Ovary (tissue), 9 donors: ENCODE results near the gene RAB31. TPM values are rescaled to one million over a fixed set of nuclear protein-coding genes. Genes with fewer than 3 reads are reported as not detected.

Source experiments
- DNase-seq, 5 donors: peaks; one replicate each; pipeline ENCODE4 v3.0.0-alpha.2; 2019 to 2020
- H3K27ac ChIP-seq, 2 donors: fragments of 200-600 bp; one replicate each; pipeline versions ENCODE4 v1.5.1 to v1.8.0; 2019 to 2022
- H3K27me3 ChIP-seq: fragments of 200-600 bp; one replicate; pipeline ENCODE4 v1.8.0; 2022
- H3K36me3 ChIP-seq: fragments of 200-600 bp; sonication (generic); one replicate; pipeline ENCODE4 v1.5.1; 2019
- H3K4me1 ChIP-seq: one replicate; pipeline ENCODE4 v1.8.1; 2013; ENCODE audit warnings: mild to moderate bottlenecking, moderate library complexity; ENCODE audit not compliant: insufficient read depth
- H3K4me3 ChIP-seq: fragments of 200-600 bp; sonication (generic); one replicate; pipeline ENCODE4 v1.5.1; 2017
- H3K9me3 ChIP-seq, 2 donors: fragments of 200-600 bp in 1 of 2; sonication (generic) in 1 of 2; one replicate each; pipeline versions ENCODE4 v1.5.1 to v1.8.1; 2013 to 2019; ENCODE audit warnings: mild to moderate bottlenecking in 1 of 2, moderate library complexity in 1 of 2
- EP300 ChIP-seq: sonication (generic); formaldehyde crosslinking; IDR thresholded peaks from one replicate; pipeline ENCODE4 v1.6.1; 2017; ENCODE audit warnings: antibody characterized with exemption
- POLR2A ChIP-seq: fragments of 450-650 bp; IDR thresholded peaks from one replicate; pipeline ENCODE4 v1.6.1; 2017; ENCODE audit warnings: antibody characterized with exemption, mild to moderate bottlenecking, moderate library complexity
- WGBS, 3 donors: extraction: QIAGEN DNeasy Blood & Tissue Kit in 1 of 3; methylation state at CpG; one replicate each; pipeline versions ENCODE4 v1.1.5 to v1.1.7; 2013 to 2017; 5-methylcytosine and 5-hydroxymethylcytosine counted together
- intact Hi-C, 4 donors: fragments of 100-400 bp; cut with DNase I; formaldehyde crosslinking; loops; one replicate each; pipeline versions ENCODE4 v1.11.0 to v1.15.1; 2022 to 2023
- polyA plus RNA-seq, 2 donors: library from polyadenylated mRNA; stranded (reverse); fragments of 200-250 nt in 1 of 2; fragments of 350-450 nt in 1 of 2; fragmentation: Illumina TruSeq in 1 of 2; extraction: RNeasy Lipid Tissue Mini Kit (QIAGEN cat#74804) in 1 of 2; gene quantifications; one replicate each; pipeline ENCODE4 v1.2.3, GENCODE V29; 2013 to 2014
- total RNA-seq, 7 donors: library from RNA; depleted of rRNA in 2 of 7; stranded (reverse); fragments of >200 nt in 2 of 7; fragmentation: NEBNext Ultra II Directional in 3 of 7; extraction: Animal tissue kit (Norgen Biotek cat#: 25700) in 3 of 7; gene quantifications; one replicate each; pipeline versions ENCODE4 v1.1.0 to v1.2.4, GENCODE V29; 2016 to 2023
- TF ChIP-seq, protein P1 (sequence below), 3 donors: fragments of 450-650 bp in 2 of 3; fragments of 200-600 bp in 1 of 3; IDR thresholded peaks; one replicate each; pipeline versions ENCODE4 v1.5.1 to v1.8.0; 2016 to 2022; ENCODE audit warnings: antibody characterized with exemption in 3 of 3, mild to moderate bottlenecking in 1 of 3
- donor health status: DM: no; HTN: no; CAD: no; lungs with moderate emphysema.
- donor health status: DM: no; HTN: no; CAD: no.
- donor health status: Bipolar disorder and iron deficiency.
- donor health status: DM: yes; HTN: yes; CAD: no.
- donor health status: DM: no; HTN: no; CAD: no.
- donor health status: DM: yes; HTN: yes; CAD: no.

RAB31 gene
- total and polyA plus RNA-seq, 9 donors = 37.9 to 188 (median 62.8) TPM

DNA sequence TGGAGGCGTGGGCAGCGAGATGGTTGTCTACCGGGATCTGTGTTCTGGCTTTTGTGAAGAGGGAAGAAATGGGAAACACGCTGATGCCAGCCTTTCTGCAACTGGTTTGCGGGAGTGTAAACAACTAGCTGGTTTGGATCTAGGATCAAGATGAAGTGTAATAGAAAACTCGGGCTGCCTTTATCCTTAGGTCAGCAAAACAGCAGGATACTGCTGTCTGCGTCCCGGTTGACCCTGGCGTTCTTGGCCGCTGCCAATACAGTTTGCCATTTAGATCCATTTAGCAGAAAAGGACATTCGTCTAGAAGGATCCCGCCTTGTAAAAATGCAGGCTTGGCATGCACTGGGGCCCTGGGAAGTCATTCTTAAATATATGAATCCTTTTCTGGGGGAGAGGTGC, 42.0 kb downstream of the RAB31 start:
- Histone ChIP-seq H3K27me3 (no peaks in the 10 kb centered on the region), H3K9me3 (no peaks in the 10 kb centered on the region), H3K4me3 (no peak overlapping the region), H3K36me3 (no peaks in the 10 kb centered on the region), H3K4me1 (peaks cover 12% of the 10 kb centered on the region), H3K27ac (no peak overlapping the region)
- TF ChIP-seq POLR2A (no peak), EP300 (no peak)
- TF ChIP-seq, protein P1, sequence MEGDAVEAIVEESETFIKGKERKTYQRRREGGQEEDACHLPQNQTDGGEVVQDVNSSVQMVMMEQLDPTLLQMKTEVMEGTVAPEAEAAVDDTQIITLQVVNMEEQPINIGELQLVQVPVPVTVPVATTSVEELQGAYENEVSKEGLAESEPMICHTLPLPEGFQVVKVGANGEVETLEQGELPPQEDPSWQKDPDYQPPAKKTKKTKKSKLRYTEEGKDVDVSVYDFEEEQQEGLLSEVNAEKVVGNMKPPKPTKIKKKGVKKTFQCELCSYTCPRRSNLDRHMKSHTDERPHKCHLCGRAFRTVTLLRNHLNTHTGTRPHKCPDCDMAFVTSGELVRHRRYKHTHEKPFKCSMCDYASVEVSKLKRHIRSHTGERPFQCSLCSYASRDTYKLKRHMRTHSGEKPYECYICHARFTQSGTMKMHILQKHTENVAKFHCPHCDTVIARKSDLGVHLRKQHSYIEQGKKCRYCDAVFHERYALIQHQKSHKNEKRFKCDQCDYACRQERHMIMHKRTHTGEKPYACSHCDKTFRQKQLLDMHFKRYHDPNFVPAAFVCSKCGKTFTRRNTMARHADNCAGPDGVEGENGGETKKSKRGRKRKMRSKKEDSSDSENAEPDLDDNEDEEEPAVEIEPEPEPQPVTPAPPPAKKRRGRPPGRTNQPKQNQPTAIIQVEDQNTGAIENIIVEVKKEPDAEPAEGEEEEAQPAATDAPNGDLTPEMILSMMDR (IDR thresholded peaks at IDR 0.05) = no peak
- DNase-seq = no peak
- intact Hi-C loops = no loop called here
- WGBS, 3 donors = 85 to 91% (median 91%) methylated on average over 12 of the region's 12 CpGs

DNA sequence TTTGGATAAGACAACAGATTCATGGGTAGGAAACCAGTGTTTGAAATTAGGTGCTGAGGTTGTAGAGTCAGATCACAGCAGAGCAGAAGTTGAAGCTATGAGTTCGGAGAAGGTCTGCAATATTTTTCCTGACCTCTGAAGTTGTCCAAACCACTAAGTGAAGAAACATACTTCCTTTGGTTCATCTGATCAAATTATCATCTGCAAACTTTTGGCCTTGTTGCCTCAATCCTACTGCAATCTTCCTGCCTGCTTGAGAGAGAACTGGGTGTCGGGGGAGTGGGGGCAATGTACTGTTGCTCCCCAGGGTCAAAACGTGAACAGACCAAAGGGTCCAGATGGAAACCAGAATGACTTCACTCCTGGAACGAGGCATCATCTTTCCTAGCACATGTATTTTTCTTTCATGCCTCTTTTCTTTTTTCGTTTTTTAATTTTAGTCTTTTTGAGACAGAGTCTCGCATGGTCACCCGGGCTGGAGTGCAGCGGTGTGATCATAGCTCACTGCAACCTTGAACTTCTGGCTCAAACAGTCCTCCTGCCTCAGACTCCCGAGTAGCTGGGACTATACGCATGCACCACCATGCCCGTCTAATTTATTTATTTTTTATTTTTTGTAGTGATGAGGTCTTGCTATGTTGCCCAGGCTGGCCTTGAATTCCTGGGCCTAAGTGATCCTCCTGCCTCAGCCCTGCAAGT, 42.7 kb downstream of the RAB31 start:
- 35 to 55% (median 38%) methylated on average over 11 of the region's 11 CpGs for WGBS, 3 donors
- TF ChIP-seq, protein P1 (IDR thresholded peaks at IDR 0.05) = no peak
- TF ChIP-seq POLR2A (no peak), EP300 (no peak)
- H3K4me1 ChIP-seq = peaks cover 12% of the 10 kb centered on the region
- peak overlapping the region in 1 of 2 donors; percentile 10 for H3K27ac ChIP-seq
- intact Hi-C loops = no loop called here
- H3K4me3 ChIP-seq = no peak overlapping the region
- no peaks in the 10 kb centered on the region for H3K27me3 ChIP-seq
- H3K36me3 ChIP-seq = no peaks in the 10 kb centered on the region
- DNase-seq = no peak
- H3K9me3 ChIP-seq = no peaks in the 10 kb centered on the region

DNA sequence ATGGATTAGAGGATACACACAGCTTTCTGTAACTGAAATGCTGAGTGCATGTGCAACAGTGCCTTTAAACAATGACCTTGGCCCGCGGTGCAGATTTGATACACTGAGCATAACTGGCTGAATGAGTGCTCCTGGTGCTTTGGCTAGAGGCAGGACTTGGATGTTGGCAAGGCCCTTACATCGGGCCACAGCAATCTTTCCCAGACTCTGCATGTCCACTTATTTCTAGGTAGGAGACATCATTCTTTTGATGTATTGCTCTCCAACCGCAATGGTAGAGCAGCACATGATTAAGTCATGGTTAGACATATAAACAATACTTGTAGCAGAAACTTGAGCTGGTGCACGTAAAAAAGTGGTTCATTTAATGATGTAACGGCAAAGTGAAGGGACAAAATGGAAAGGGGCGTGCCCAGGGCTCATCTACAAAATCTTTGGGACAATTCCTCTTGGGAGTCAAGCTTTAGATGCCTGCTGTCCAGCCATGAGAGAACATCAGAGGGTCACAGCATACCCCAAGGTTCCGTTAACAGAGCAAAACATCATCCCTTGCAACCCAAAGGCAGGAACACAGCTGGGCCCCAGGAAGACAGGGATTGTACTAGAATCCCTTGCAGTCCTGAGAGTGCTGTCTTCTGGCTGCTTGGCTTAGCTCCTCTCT, 43.4 kb downstream of the RAB31 start:
- peaks cover 12% of the 10 kb centered on the region for H3K4me1 ChIP-seq
- no peaks in the 10 kb centered on the region for H3K9me3 ChIP-seq
- no peaks in the 10 kb centered on the region for H3K36me3 ChIP-seq
- intact Hi-C loops = no loop called here
- no peak for TF ChIP-seq POLR2A
- TF ChIP-seq EP300 = no peak
- TF ChIP-seq, protein P1 (IDR thresholded peaks at IDR 0.05) = no peak
- no peak overlapping the region for H3K4me3 ChIP-seq
- no peak overlapping the region for H3K27ac ChIP-seq
- 57 to 72% (median 63%) methylated on average over 8 of the region's 8 CpGs for WGBS, 3 donors
- H3K27me3 ChIP-seq = no peaks in the 10 kb centered on the region
- peak in 1 of 5 donors; percentile 52 for DNase-seq

DNA sequence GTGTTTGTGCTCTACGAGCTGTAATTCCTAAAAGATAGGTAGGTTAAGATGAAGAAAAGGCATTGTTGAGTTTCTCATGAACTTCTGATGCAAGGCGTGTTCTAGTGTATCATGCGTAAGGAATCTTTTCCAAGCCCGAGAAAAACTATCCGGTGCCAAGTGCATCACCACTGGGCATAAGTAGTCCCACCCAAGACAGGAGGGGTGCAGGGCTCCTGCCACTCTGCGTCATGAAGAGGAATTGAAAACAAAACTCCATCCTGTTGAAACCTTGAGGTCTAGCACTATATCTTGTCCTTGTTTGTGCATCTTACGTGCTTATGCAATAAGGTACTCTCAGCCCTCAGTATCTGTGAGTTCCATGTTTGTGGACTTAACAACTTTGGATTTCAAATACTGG, 45.7 kb downstream of the RAB31 start:
- no peak overlapping the region for H3K4me3 ChIP-seq
- TF ChIP-seq, protein P1 (IDR thresholded peaks at IDR 0.05) = no peak
- no peak for TF ChIP-seq EP300
- no peak for TF ChIP-seq POLR2A
- peaks cover 12% of the 10 kb centered on the region for H3K4me1 ChIP-seq
- 97 to 100% (median 97%) methylated on average over 7 of the region's 7 CpGs for WGBS, 3 donors
- no peaks in the 10 kb centered on the region for H3K36me3 ChIP-seq
- H3K27ac ChIP-seq = no peak overlapping the region
- intact Hi-C loops = no loop called here
- no peaks in the 10 kb centered on the region for H3K9me3 ChIP-seq
- no peaks in the 10 kb centered on the region for H3K27me3 ChIP-seq
- DNase-seq = no peak
